KG1 (cell line): Measurements from ENCODE around the gene PRR20G.

Source experiments
- DNase-seq: peaks from one replicate; lab custom pipeline; 2025; lab: John Stamatoyannopoulos, UW

The PRR20G gene

GRCh38 chr3:127263037-127263436 lies 24.8 kb downstream of the PRR20G start:
- no peak for DNase-seq

GRCh38 chr3:127262533-127262932 lies 25.3 kb downstream of the PRR20G start:
- DNase-seq = no peak

- no peak for DNase-seq
Measured at GRCh38 chr3:127261925-127262324, 25.9 kb downstream of the PRR20G start.

- DNase-seq = no peak
Measured at GRCh38 chr3:127260826-127261555, 26.9 kb downstream of the PRR20G start.

DNA sequence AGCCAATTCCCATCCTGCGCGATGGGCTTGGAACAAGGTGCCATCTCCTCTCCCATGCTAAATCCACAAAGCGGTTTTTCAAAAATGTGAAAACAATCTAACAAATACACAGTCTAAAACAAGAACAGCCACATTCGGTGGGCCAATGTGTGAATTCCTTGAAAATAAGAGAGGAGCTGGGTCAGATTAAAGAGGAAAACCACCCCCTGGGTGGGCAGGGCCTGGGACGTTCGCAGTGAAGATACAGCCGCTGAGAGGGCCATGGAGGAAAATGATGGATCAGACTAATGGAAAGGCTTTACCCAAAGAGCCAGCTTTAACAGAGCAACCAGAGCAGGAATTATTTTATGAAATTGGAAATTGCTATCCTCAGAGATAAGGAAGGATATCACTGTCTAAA lies 27.4 kb downstream of the PRR20G start:
- DNase-seq = no peak

DNA sequence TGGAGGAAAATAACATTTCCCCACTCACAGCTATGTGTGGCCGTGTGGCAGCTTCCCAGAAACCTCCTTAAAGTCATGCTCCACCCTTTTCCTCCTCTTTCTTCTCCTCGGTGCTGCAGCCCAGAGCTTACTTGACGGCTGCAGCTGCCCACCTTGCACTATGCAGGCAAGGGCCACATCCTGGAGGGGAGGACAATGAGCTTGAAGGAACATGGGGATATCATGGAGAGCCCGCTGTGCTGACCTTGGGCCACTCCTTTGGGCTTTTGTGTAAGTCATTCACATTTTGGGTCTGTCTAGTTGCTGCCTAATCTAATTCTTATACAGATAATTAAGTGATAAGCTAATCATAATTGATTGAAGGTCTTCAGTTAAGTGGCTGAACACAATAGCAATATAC lies 28.0 kb downstream of the PRR20G start:
- no peak for DNase-seq

- no peak for DNase-seq
Measured at GRCh38 chr3:127258733-127259132, 29.1 kb downstream of the PRR20G start.

DNA sequence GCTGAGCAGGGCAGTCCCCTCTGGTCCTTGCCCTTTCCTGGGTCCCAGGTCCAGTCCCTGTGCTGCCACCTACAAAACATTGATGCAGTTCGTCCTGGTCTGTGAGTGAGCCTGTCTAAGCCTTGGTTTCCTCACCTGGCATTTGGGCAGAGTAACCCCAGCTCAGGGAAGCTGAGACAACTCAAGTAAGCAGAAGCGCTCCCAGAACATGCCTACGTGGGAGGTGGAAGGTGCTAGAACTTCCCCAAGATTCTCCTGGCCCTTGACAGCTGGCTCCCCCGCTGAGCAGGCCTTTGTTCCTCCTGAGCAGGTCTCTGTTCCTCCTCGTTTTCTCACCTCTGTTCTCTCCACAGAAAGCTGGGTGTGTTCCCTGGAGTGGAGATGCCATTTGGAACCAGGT lies 30.5 kb downstream of the PRR20G start:
- no peak for DNase-seq

- DNase-seq = no peak
Measured at GRCh38 chr3:127256733-127257271, 31.0 kb downstream of the PRR20G start.

DNA sequence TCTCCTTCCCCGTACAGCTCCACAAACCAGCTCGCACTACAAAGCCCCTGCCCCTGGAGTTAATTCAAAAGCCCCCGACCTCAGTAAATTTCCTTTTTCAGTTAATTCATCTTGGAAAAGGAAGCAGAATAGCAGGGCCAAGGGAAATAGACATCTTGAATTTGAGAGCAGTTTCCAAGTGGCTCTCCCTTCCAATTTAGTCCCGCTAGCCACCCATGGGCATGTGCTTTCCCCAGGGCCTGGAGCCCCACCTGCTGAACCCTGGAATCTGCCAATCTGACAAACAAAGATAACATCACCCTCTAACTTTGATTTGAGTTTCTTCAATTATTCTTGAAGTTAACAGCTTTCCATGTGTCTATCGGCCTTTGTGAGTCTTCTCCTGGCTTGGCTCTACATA lies 31.7 kb downstream of the PRR20G start:
- no peak for DNase-seq

DNA sequence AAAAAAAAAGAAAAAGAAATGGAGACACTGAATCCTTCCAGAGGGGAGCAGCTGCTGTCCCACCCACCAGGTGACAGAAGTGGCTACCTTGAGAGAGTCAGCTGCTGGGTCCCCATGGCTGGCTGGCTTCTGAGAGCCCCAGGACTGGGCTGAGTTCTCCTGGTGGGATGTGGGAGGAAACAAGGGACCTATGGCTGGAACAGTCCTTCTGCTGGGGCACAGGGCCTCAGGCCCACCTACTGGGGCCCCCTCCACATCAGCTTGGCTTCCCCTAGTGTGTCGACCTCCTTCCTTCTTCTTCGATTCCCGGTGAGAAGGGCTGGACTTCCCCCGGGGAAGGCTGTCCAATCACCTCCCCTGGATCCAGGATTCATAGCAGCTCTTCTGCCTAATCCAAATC lies 32.3 kb downstream of the PRR20G start:
- no peak for DNase-seq

DNA sequence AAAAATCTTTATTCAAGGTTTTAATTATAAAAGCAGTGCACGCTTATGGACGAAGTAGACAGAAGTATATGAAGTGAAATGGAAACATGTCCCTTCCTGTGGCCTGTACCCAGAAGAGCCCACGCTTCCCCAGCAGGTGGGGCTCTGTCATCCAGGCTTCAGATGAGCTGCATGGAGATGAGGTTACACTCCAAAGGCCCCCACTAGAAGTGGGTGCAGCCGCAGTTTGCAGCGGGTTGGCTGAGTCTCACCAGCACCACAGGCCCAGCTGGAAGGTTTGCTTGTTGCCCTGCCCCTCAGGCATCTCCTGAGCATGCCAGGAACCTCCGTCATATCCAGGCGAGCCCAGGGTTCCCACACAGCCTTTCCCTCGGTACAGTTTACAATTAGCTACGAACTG lies 33.1 kb downstream of the PRR20G start:
- DNase-seq = no peak

DNA sequence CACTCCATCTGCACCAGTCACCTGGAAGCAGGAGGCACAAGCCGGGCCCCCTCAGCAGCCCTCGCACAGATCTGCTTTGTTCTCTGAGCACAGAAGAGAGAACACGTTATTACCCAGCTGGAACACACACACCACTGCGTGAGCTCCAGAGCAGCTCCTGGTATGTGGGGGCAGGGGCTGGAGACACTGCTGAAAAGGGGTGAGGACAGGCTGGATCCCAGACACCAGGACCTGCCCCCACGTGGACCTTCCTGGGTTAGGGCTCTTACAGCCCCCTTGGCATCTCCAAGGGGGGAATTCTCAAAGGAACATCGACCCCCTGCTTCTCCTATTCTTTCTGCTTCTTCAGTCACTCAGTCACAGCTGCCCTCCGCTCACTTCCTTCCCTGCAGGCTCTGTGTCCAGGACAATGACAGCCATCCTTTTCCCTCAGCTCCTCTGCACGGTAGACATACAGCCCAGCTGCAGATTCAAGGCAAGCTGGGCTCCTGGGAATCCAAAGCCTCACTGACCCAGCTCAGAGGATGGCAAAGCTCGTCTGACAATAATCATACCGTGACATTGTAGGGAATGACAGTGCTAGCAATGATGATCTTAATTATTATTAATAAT lies 33.7 kb downstream of the PRR20G start:
- DNase-seq = no peak

DNA sequence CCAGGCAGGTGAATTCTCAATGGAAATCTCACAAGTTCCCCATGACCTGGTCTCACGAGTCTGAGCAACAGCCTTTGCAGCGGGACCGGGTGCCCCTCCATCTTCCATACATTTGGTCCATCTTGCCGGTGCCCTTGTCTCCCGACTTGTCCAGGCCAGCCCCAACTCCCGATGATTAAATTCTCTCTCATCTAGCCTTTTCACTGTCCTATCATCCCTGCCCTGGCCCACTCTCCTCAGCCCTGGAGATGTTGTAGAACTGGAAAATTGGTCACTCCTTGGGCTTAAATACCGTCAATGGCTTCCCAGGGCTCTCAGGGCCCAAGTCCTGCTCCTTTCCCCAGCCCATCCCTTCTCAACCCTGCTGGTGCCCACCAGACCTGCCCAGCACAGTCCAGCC lies 34.4 kb downstream of the PRR20G start:
- DNase-seq = no peak

- no peak for DNase-seq
Measured at GRCh38 chr3:127252446-127252845, 35.4 kb downstream of the PRR20G start.

GRCh38 chr3:127250032-127250431 lies 37.8 kb downstream of the PRR20G start:
- DNase-seq = no peak

DNA sequence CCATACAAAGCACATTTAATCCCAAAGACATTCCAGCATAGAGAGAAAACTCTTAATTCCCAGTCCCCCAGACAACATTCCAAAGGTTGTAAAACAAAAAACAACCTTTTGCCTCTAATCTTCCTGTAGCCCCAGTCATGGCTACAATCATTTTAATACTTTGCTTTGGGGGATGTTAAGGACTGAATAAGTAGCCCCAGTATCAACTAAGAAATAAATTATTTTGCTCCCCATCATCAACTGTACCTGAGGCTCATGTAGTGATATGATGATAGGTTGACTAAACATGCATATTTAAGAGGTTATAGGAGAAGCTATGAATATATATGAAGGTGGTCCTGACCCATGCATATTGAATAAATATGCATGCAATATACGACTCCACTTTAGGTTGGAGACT lies 40.6 kb downstream of the PRR20G start:
- no peak for DNase-seq

DNA sequence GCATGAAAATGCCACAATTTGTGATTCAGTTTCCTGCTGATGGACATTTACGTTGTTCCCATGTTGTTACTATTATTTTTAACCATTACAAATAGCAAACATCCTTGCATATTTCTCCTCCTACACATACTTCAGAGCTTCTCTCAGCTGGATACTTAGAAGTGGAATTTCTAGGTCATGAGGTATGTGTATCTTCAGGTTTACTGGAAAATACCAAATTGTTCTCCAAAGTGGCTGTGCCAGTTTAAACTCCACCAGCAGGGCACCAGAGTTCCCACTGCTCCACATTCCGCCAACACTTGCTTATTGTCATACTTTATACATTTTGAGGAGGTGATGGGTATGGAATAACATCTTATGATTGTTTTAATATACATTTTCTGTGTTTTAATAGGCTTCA lies 49.2 kb downstream of the PRR20G start:
- DNase-seq = no peak

DNA sequence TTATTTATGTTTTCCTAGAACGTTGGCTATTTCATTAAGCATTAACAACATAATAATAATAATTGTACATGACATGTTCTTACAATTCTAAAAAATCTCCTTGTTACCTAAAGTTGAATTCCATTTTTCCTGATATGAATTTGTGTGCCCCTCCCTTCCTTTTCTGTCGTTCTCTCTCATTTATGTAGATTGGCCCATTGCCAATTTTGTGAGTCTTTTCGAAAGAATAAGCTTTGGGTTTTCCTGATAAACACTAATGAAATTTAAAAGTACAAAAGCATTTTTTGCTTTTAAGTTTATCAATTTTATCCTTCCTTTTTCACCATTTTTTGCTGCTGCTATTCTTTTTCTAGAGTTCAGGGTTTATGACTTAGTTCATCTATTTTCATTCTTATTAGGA lies 50.0 kb downstream of the PRR20G start:
- no peak for DNase-seq

DNA sequence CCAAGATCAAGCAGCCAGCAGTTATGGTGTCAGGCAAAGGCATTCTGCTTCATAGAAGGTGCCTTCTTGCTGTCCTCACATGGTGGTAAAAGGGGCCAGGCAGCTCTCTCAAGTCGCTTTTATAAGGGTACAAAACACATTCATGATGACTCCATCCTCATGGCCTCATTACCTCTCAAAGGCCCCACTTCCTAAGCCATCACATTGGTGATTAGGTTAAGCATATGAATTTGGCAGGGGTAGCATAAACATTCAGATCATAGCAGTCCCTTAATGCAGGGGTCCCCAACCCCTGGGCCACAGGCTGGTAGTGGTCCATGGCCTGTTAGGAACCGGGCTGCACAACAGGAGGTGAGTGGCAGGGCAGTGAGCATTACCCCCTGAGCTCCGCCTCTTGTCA lies 52.1 kb downstream of the PRR20G start:
- no peak for DNase-seq

DNA sequence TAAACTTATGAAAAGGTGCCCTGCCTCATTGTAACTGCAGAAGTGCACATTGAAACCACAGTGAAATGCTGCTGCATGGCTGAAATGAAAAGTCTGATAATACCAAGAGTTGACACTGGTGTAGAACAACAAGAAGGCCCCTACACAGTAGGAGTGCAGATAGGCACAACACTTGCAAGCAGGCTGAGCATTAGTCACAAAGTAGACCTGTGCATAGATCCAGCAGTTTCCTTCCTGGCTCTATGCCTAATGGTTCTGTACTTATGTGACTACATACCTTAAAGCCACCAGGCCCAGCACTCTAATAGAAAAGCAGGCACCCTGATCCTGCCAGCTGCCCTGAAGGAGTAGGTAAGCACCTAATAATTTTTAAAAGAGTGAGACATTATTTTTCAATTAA lies 53.1 kb downstream of the PRR20G start:
- DNase-seq = no peak
